H1 (cell line): ENCODE measurements around the gene PHF14. TPM values are rescaled to one million over a fixed set of nuclear protein-coding genes. Genes with fewer than 3 reads are reported as not detected.

Experiments
- CTCF ChIA-PET: fragments of 300-600 bp; sonication (Branson Sonifier 250); formaldehyde crosslinking; loops from one replicate; lab custom pipeline; 2021; ENCODE audit not compliant: partially characterized antibody; lab: Charles Lee
- POLR2A ChIA-PET: fragments of 300-600 bp; sonication (Branson Sonifier 250); formaldehyde crosslinking; loops from one replicate; lab custom pipeline; 2021; ENCODE audit warnings: inconsistent platforms; ENCODE audit not compliant: partially characterized antibody; lab: Charles Lee
- DNase-seq, 2 experiments: peaks; one replicate each; pipeline versions ENCODE4 v3.0.0 to v3.0.0-alpha.2; 2010 to 2022; ENCODE audit warnings: low spot score in 2 of 2, low read depth in 1 of 2, mixed read lengths in 1 of 2
- FAIRE-seq: peaks from 2 replicates; lab custom pipeline; 2011; peaks lifted over from hg19 to GRCh38; lab: Jason Lieb, UNC
- H2AFZ ChIP-seq: 2 replicates; pipeline ENCODE4 v1.8.1; 2012; ENCODE audit warnings: low read length, inconsistent platforms
- H2AK5ac ChIP-seq: 2 replicates; pipeline ENCODE4 v1.6.1; 2013; ENCODE audit warnings: low read depth, low read length
- H2BK120ac ChIP-seq: replicated peaks from 2 replicates; pipeline ENCODE3; 2013; ENCODE audit warnings: low read depth, low read length, inconsistent platforms
- H2BK12ac ChIP-seq: 2 replicates; pipeline ENCODE4 v1.6.1; 2013; ENCODE audit warnings: low read depth, low read length
- H2BK15ac ChIP-seq: 2 replicates; pipeline ENCODE4 v1.6.1; 2013; ENCODE audit warnings: low read length
- H2BK20ac ChIP-seq: 2 replicates; pipeline ENCODE4 v1.6.1; 2013; ENCODE audit warnings: low read length
- H2BK5ac ChIP-seq: 2 replicates; pipeline ENCODE4 v1.6.1; 2013; ENCODE audit warnings: low read depth, low read length
- H3K14ac ChIP-seq: 2 replicates; pipeline ENCODE4 v1.6.1; 2013; ENCODE audit warnings: inconsistent platforms; ENCODE audit not compliant: insufficient read length
- H3K18ac ChIP-seq: 2 replicates; pipeline ENCODE4 v1.6.1; 2013; ENCODE audit warnings: low read length; ENCODE audit errors: extremely low read depth
- H3K23ac ChIP-seq: 2 replicates; pipeline ENCODE4 v1.6.1; 2013; ENCODE audit warnings: inconsistent platforms; ENCODE audit not compliant: insufficient read length
- H3K23me2 ChIP-seq: 2 replicates; pipeline ENCODE4 v1.6.1; 2013; ENCODE audit warnings: low read depth, low read length
- H3K27ac ChIP-seq: 2 replicates; pipeline ENCODE4 v1.6.1; 2011; ENCODE audit warnings: low read depth, low read length, inconsistent platforms
- H3K27me3 ChIP-seq, 4 experiments: replicated peaks in 1 of 4; 1 replicate in 1 of 4; 2 replicates in 3 of 4; pipeline versions ENCODE4 v1.6.1 to v1.8.1; 2011 to 2013; ENCODE audit warnings: low read length in 3 of 4, mild to moderate bottlenecking in 3 of 4, inconsistent platforms in 2 of 4, mixed read lengths in 2 of 4, moderate library complexity in 1 of 4; ENCODE audit not compliant: control insufficient read depth in 3 of 4, insufficient read depth in 3 of 4; ENCODE audit errors: extremely low read depth in 1 of 4
- H3K36me3 ChIP-seq, 4 experiments: 2 replicates each; pipeline versions ENCODE4 v1.6.1 to v1.8.1; 2011 to 2013; ENCODE audit warnings: mild to moderate bottlenecking in 4 of 4, low read length in 3 of 4, moderate library complexity in 2 of 4, control low read depth in 1 of 4, inconsistent platforms in 1 of 4; ENCODE audit not compliant: insufficient read depth in 4 of 4, control insufficient read depth in 2 of 4
- H3K4ac ChIP-seq: replicated peaks from 2 replicates; pipeline ENCODE3; 2013; ENCODE audit warnings: low read length, low read depth, mixed read lengths, inconsistent platforms; ENCODE audit not compliant: insufficient read length
- H3K4me1 ChIP-seq, 4 experiments: replicated peaks in 1 of 4; 1 replicate in 1 of 4; 2 replicates in 3 of 4; pipeline versions ENCODE4 v1.6.1 to v1.8.1; 2011 to 2013; ENCODE audit warnings: low read length in 3 of 4, inconsistent platforms in 2 of 4, mixed read lengths in 1 of 4; ENCODE audit not compliant: insufficient read depth in 4 of 4, control insufficient read depth in 3 of 4
- H3K4me2 ChIP-seq, 2 experiments: 2 replicates each; pipeline versions ENCODE4 v1.6.1 to v1.8.1; 2011 to 2013; ENCODE audit warnings: low read depth in 2 of 2, low read length in 2 of 2, control low read depth in 1 of 2, inconsistent platforms in 1 of 2, mild to moderate bottlenecking in 1 of 2; ENCODE audit not compliant: insufficient read depth in 1 of 2
- H3K4me3 ChIP-seq, 4 experiments: fragments of 200-600, 300-600 bp in 1 of 4; sonication (generic), shearing (Covaris generic), sonication (Bioruptor Twin) in 1 of 4; 2 replicates each; pipeline versions ENCODE4 v1.5.1 to v1.8.1; 2011 to 2016; ENCODE audit warnings: low read length in 4 of 4, low read depth in 3 of 4, control low read depth in 2 of 4, inconsistent platforms in 2 of 4, mild to moderate bottlenecking in 2 of 4, mixed read lengths in 1 of 4, moderate library complexity in 1 of 4; ENCODE audit not compliant: insufficient read depth in 2 of 4; ENCODE audit errors: extremely low read depth in 1 of 4
- H3K56ac ChIP-seq: replicated peaks from 2 replicates; pipeline ENCODE3; 2013; ENCODE audit warnings: low read depth, mild to moderate bottlenecking, mixed read lengths, low read length, inconsistent platforms; ENCODE audit not compliant: insufficient read length
- H3K79me1 ChIP-seq: 2 replicates; pipeline ENCODE4 v1.6.1; 2013; ENCODE audit warnings: low read depth, low read length, control low read depth
- H3K79me2 ChIP-seq, 2 experiments: 2 replicates each; pipeline versions ENCODE4 v1.6.1 to v1.8.1; 2012 to 2013; ENCODE audit warnings: low read length in 2 of 2, mild to moderate bottlenecking in 2 of 2, inconsistent platforms in 1 of 2; ENCODE audit not compliant: insufficient read depth in 2 of 2, control insufficient read depth in 1 of 2
- H3K9ac ChIP-seq, 4 experiments: replicated peaks in 1 of 4; 1 replicate in 1 of 4; 2 replicates in 3 of 4; pipeline versions ENCODE4 v1.6.1 to v1.8.1; 2011 to 2013; ENCODE audit warnings: low read depth in 3 of 4, low read length in 3 of 4, control low read depth in 2 of 4, mild to moderate bottlenecking in 2 of 4, moderate library complexity in 2 of 4, inconsistent platforms in 1 of 4; ENCODE audit errors: extremely low read depth in 1 of 4
- H3K9me3 ChIP-seq, 2 experiments: 2 replicates each; pipeline versions ENCODE4 v1.6.1 to v1.8.1; 2012 to 2013; ENCODE audit warnings: mild to moderate bottlenecking in 2 of 2, moderate library complexity in 2 of 2, control low read depth in 1 of 2, inconsistent platforms in 1 of 2, low read depth in 1 of 2, low read length in 1 of 2, mixed read lengths in 1 of 2; ENCODE audit not compliant: insufficient read depth in 2 of 2
- H4K20me1 ChIP-seq, 2 experiments: replicated peaks in 1 of 2; 2 replicates each; pipeline versions ENCODE3 to v1.8.1; 2011 to 2013; ENCODE audit warnings: inconsistent platforms in 2 of 2, low read length in 2 of 2, mild to moderate bottlenecking in 1 of 2; ENCODE audit not compliant: insufficient read depth in 2 of 2, control insufficient read depth in 1 of 2
- H4K5ac ChIP-seq: 2 replicates; pipeline ENCODE4 v1.6.1; 2013; ENCODE audit warnings: low read length, low read depth, mixed read lengths, inconsistent platforms; ENCODE audit not compliant: insufficient read length
- H4K8ac ChIP-seq: 2 replicates; pipeline ENCODE4 v1.8.0; 2013; ENCODE audit warnings: mild to moderate bottlenecking, moderate library complexity, low read length, inconsistent platforms; ENCODE audit not compliant: insufficient read depth; ENCODE audit errors: extremely low read depth
- H4K91ac ChIP-seq: replicated peaks from 2 replicates; pipeline ENCODE3; 2013; ENCODE audit warnings: low read length, mixed read lengths, inconsistent platforms; ENCODE audit not compliant: insufficient read length
- ATF2 ChIP-seq: IDR thresholded peaks from 2 replicates; pipeline ENCODE4 v1.6.1; 2012; ENCODE audit warnings: low read length, inconsistent platforms
- CEBPB ChIP-seq: IDR thresholded peaks from 2 replicates; pipeline ENCODE4 v1.6.1; 2012; ENCODE audit warnings: low read depth, low read length
- FOSL1 ChIP-seq: IDR thresholded peaks from 2 replicates; pipeline ENCODE4 v1.6.1; 2011; ENCODE audit warnings: mild to moderate bottlenecking, low read depth, low read length, moderate library complexity; ENCODE audit not compliant: insufficient read depth
- MAX ChIP-seq: IDR thresholded peaks from 2 replicates; pipeline ENCODE4 v1.6.1; 2012; ENCODE audit warnings: inconsistent platforms
- RFX5 ChIP-seq: IDR thresholded peaks from 2 replicates; pipeline ENCODE4 v1.6.1; 2011; ENCODE audit warnings: low read depth, low read length, improper control_type of control experiment, borderline replicate concordance
- SP2 ChIP-seq: IDR thresholded peaks from 2 replicates; pipeline ENCODE4 v1.6.1; 2012; ENCODE audit warnings: mild to moderate bottlenecking, low read length, inconsistent platforms
- SUZ12 ChIP-seq: fragments of 200-600 bp; sonication (generic); IDR thresholded peaks from 2 replicates; pipeline ENCODE4 v1.6.1; 2012; ENCODE audit warnings: mild to moderate bottlenecking, inconsistent platforms, low read length, moderate library complexity, mixed read lengths
- YY1 ChIP-seq: IDR thresholded peaks from 2 replicates; pipeline ENCODE4 v1.6.1; 2011; ENCODE audit warnings: low read depth, mild to moderate bottlenecking, low read length
- WGBS, 2 experiments: shearing (Covaris generic) in 1 of 2; methylation state at CpG; one replicate each; pipeline versions ENCODE4 v1.1.6 to v1.1.7; 2013 to 2015; ENCODE audit warnings: low lambda C conversion rate in 2 of 2, mixed read lengths in 2 of 2, inconsistent platforms in 1 of 2, low coverage in 1 of 2, missing lambda C conversion rate in 1 of 2; ENCODE audit not compliant: insufficient replicate concordance in 2 of 2, insufficient coverage in 1 of 2, insufficient read length in 1 of 2; ENCODE audit errors: extremely low coverage in 1 of 2, missing lambda C conversion rate in 1 of 2; 5-methylcytosine and 5-hydroxymethylcytosine counted together
- polyA plus RNA-seq, 7 experiments: library from polyadenylated mRNA; depleted of rRNA in 3 of 7; stranded (reverse) in 5 of 7; unstranded in 2 of 7; fragments of >200 nt in 5 of 7; fragments of 200-250 nt in 2 of 7; gene quantifications; 1 replicate in 5 of 7; 2 replicates in 1 of 7; 4 replicates in 1 of 7; pipeline versions ENCODE4 v1.2.1 to v1.2.3, GENCODE V29; 2011 to 2013; ENCODE audit warnings: missing spikeins in 2 of 7, mixed read lengths in 2 of 7
- total RNA-seq: library from RNA; stranded (reverse); fragmentation: NEBNext Ultra II Directional; extraction: Animal tissue kit (Norgen Biotek cat#: 25700); gene quantifications from 2 replicates; pipeline ENCODE4 v1.2.1, GENCODE V29; 2021

The PHF14 gene
- total and polyA plus RNA-seq, 2 of the 8 experiments (the other 6 are each of a cell fraction or from before 2014, with no cell fraction given), result 17.9 to 70.6 TPM

GRCh38 chr7:11206177-11206899 lies 232.7 kb downstream of the PHF14 start:
- no peaks in the 10 kb centered on the region for H3K27me3 ChIP-seq
- FAIRE-seq (no peak), DNase-seq (no peak)
- no peak overlapping the region for H3K14ac ChIP-seq
- no peak overlapping the region for H2BK15ac ChIP-seq
- no peaks in the 10 kb centered on the region for H3K36me3 ChIP-seq
- H3K56ac ChIP-seq, result no peak overlapping the region
- no peak overlapping the region for H2AFZ ChIP-seq
- H3K23me2 ChIP-seq, result no peaks in the 10 kb centered on the region; the same call in 1 of the 2 replicates
- no peak overlapping the region for H2BK5ac ChIP-seq
- H3K9me3 ChIP-seq, result no peaks in the 10 kb centered on the region
- H2BK12ac ChIP-seq, result no peak overlapping the region
- POLR2A ChIA-PET, result interaction anchor here (1.4 kb wide), 1 partner anchor 13 kb away, joined by 5 read pairs; no protein-coding TSS in a partner anchor
- H3K18ac ChIP-seq, result no peak overlapping the region
- no peak overlapping the region for H3K4ac ChIP-seq
- no peak overlapping the region for H2BK120ac ChIP-seq
- H4K91ac ChIP-seq, result no peak overlapping the region
- no peak overlapping the region for H2AK5ac ChIP-seq
- H2BK20ac ChIP-seq, result no peak overlapping the region
- H3K4me3 ChIP-seq, result no peak overlapping the region
- no peak overlapping the region for H4K8ac ChIP-seq
- no peaks in the 10 kb centered on the region for H4K20me1 ChIP-seq
- no peak overlapping the region for H3K27ac ChIP-seq
- no peak overlapping the region for H4K5ac ChIP-seq
- no peaks in the 10 kb centered on the region for H3K79me1 ChIP-seq
- H3K4me1 ChIP-seq, result no peaks in the 10 kb centered on the region
- CTCF ChIA-PET, result interaction anchor here (0.7 to 4.3 kb wide), 3 partner anchors 12 to 729 kb away, joined by 3 to 13 read pairs (median 3); no protein-coding TSS in a partner anchor
- H3K9ac ChIP-seq, result no peak overlapping the region
- TF ChIP-seq SP2, result no peak
- TF ChIP-seq RFX5, result no peak
- TF ChIP-seq YY1, result no peak
- no peak for TF ChIP-seq SUZ12
- TF ChIP-seq CEBPB, result no peak
- TF ChIP-seq MAX, result no peak
- no peak for TF ChIP-seq FOSL1
- no peak for TF ChIP-seq ATF2
- no peak overlapping the region for H3K23ac ChIP-seq
- H3K4me2 ChIP-seq, result no peak overlapping the region
- no peaks in the 10 kb centered on the region for H3K79me2 ChIP-seq
- WGBS, 2 experiments, result 89% methylated on average over 4 of the region's 4 CpGs; no CpG with 5 or more reads in 1 of the 2 experiments
